Testis (tissue), 3 donors: ENCODE data around the gene PCSK5. TPM values are rescaled to one million over a fixed set of nuclear protein-coding genes. Genes with fewer than 3 reads are reported as not detected.
"Not testable (repeated sequence)": the region's sequence is repeated elsewhere in the genome, so short reads cannot be mapped to it uniquely, and the experiment has no call there.

Source experiments
- DNase-seq: peaks from one replicate; pipeline ENCODE4 v3.0.0-alpha.2; 2019
- H3K27ac ChIP-seq, 2 donors: fragments of 200-600 bp; sonication (generic); one replicate each; pipeline ENCODE4 v1.5.1; 2019
- H3K27me3 ChIP-seq: fragments of 200-600 bp; sonication (generic); one replicate; pipeline ENCODE4 v1.5.1; 2019
- H3K36me3 ChIP-seq: fragments of 200-600 bp; sonication (generic); one replicate; pipeline ENCODE4 v1.5.1; 2017; ENCODE audit warnings: low read depth; ENCODE audit errors: missing control alignments
- H3K4me1 ChIP-seq: fragments of 200-600 bp; sonication (generic); one replicate; pipeline ENCODE4 v1.5.1; 2019
- H3K4me3 ChIP-seq, 2 donors: fragments of 200-600 bp; sonication (generic); one replicate each; pipeline ENCODE4 v1.5.1; 2017 to 2019
- H3K9me3 ChIP-seq: fragments of 200-600 bp; sonication (generic); one replicate; pipeline ENCODE4 v1.5.1; 2017
- CTCF ChIP-seq, 3 experiments: fragments of 450-650 bp in 2 of 3; fragments of 200-600 bp in 1 of 3; sonication (generic) in 1 of 3; IDR thresholded peaks; one replicate each; pipeline ENCODE4 v1.5.1; 2016 to 2019; ENCODE audit warnings: antibody characterized with exemption in 3 of 3, mild to moderate bottlenecking in 2 of 3, moderate library complexity in 1 of 3
- POLR2A ChIP-seq: fragments of 450-650 bp; IDR thresholded peaks from one replicate; pipeline ENCODE4 v1.6.1; 2017; ENCODE audit warnings: antibody characterized with exemption, mild to moderate bottlenecking, moderate library complexity
- WGBS, 2 donors: methylation state at CpG; one replicate each; pipeline ENCODE4 v1.1.5; 2018; 5-methylcytosine and 5-hydroxymethylcytosine counted together
- intact Hi-C: fragments of 100-400 bp; cut with DNase I; formaldehyde crosslinking; loops from one replicate; pipeline ENCODE4 v1.15.1; 2023; ENCODE audit warnings: low total_unique reads
- polyA plus RNA-seq: library from polyadenylated mRNA; stranded (reverse); fragments of 350-450 nt; fragmentation: Illumina TruSeq; extraction: RNeasy Lipid Tissue Mini Kit (QIAGEN cat#74804); gene quantifications from one replicate; pipeline ENCODE4 v1.2.3, GENCODE V29; 2014; ENCODE audit warnings: low read depth, low replicate concordance; ENCODE audit not compliant: insufficient read depth
- total RNA-seq, 2 donors: library from RNA; depleted of rRNA; stranded (reverse); fragments of >200 nt; gene quantifications; one replicate each; pipeline ENCODE4 v1.2.3, GENCODE V29; 2016

Gene PCSK5
- total and polyA plus RNA-seq, 3 donors from 2014 or later, result 9.4 to 50.6 (median 27.5) TPM

GRCh38 chr9:75957116-75957515 is 66.6 kb downstream of the PCSK5 start:
- DNase-seq, result no peak
- Histone ChIP-seq H3K9me3 (no peaks in the 10 kb centered on the region), H3K4me3 (no peak overlapping the region), H3K4me1 (peaks cover 5% of the 10 kb centered on the region), H3K27me3 (no peaks in the 10 kb centered on the region), H3K27ac (peak overlapping the region in 1 of 2 donors; percentile 13), H3K36me3 (no peaks in the 10 kb centered on the region)
- WGBS, 2 donors, result 45 to 72% methylated on average over 3 of the region's 3 CpGs
- intact Hi-C loops, result no loop called here
- TF ChIP-seq CTCF (IDR thresholded peaks at IDR 0.05) (no peak), POLR2A (no peak)

- intact Hi-C loops, result no loop called here
- no peak overlapping the region for H3K4me3 ChIP-seq
- 36 to 39% methylated on average over 3 of the region's 3 CpGs for WGBS, 2 donors
- H3K27me3 ChIP-seq, result no peaks in the 10 kb centered on the region
- H3K27ac ChIP-seq, result no peak overlapping the region
- no peaks in the 10 kb centered on the region for H3K36me3 ChIP-seq
- TF ChIP-seq POLR2A (no peak), CTCF (IDR thresholded peaks at IDR 0.05) (no peak)
- no peaks in the 10 kb centered on the region for H3K9me3 ChIP-seq
- DNase-seq, result no peak
- peaks cover 10% of the 10 kb centered on the region for H3K4me1 ChIP-seq
Measured at GRCh38 chr9:75958226-75958625, 67.8 kb downstream of the PCSK5 start.

GRCh38 chr9:75960551-75960950 is 70.1 kb downstream of the PCSK5 start:
- Histone ChIP-seq H3K4me3 (no peak overlapping the region), H3K27ac (no peak overlapping the region), H3K27me3 (no peaks in the 10 kb centered on the region), H3K9me3 (no peaks in the 10 kb centered on the region), H3K36me3 (no peaks in the 10 kb centered on the region), H3K4me1 (peaks cover 10% of the 10 kb centered on the region)
- DNase-seq, result no peak
- WGBS, 2 donors, result 40 to 45% methylated on average over 6 of the region's 6 CpGs
- TF ChIP-seq POLR2A, result no peak
- TF ChIP-seq CTCF (IDR thresholded peaks at IDR 0.05), result no peak
- intact Hi-C loops, result no loop called here

- H3K27ac ChIP-seq, result no peak overlapping the region
- intact Hi-C loops, result no loop called here
- H3K9me3 ChIP-seq, result no peaks in the 10 kb centered on the region
- peak; percentile 32 for DNase-seq
- H3K4me1 ChIP-seq, result peaks cover 10% of the 10 kb centered on the region
- no peak overlapping the region for H3K4me3 ChIP-seq
- H3K27me3 ChIP-seq, result no peaks in the 10 kb centered on the region
- TF ChIP-seq POLR2A (no peak), CTCF (IDR thresholded peaks at IDR 0.05) (no peak)
- WGBS, 2 donors, result 47 to 62% methylated on average over 8 of the region's 8 CpGs
- no peaks in the 10 kb centered on the region for H3K36me3 ChIP-seq
Measured at GRCh38 chr9:75962013-75962661, 71.7 kb downstream of the PCSK5 start.

- DNase-seq, result no peak
- Histone ChIP-seq H3K27me3 (no peaks in the 10 kb centered on the region), H3K36me3 (no peaks in the 10 kb centered on the region), H3K4me3 (no peak overlapping the region), H3K4me1 (peaks cover 10% of the 10 kb centered on the region), H3K9me3 (no peaks in the 10 kb centered on the region), H3K27ac (no peak overlapping the region)
- intact Hi-C loops, result no loop called here
- no peak for TF ChIP-seq CTCF (IDR thresholded peaks at IDR 0.05)
- no peak for TF ChIP-seq POLR2A
- 84 to 85% methylated on average over 4 of the region's 4 CpGs for WGBS, 2 donors
Measured at GRCh38 chr9:75962662-75963036, 72.2 kb downstream of the PCSK5 start.

- H3K27ac ChIP-seq, H3K36me3 ChIP-seq, H3K9me3 ChIP-seq, H3K27me3 ChIP-seq, intact Hi-C loops, H3K4me3 ChIP-seq, DNase-seq, H3K4me1 ChIP-seq: not testable (repeated sequence)
- 94% methylated on average over 9 of the region's 9 CpGs for WGBS, 2 donors
Measured at GRCh38 chr9:75963321-75963720, 72.8 kb downstream of the PCSK5 start.
